ENCODE results near the gene LDHAL6A. TPM values are rescaled to one million over a fixed set of nuclear protein-coding genes. Genes with fewer than 3 reads are reported as not detected.

LDHAL6A gene
- total RNA-seq, 2 donors from 2014 or later: not detected

Other genes starting within 250 kb of the LDHAL6A start
- gene SAA4, start 219.1 kb upstream of the LDHAL6A start, total RNA-seq: not detected
- gene SAA2, start 207.2 kb upstream of the LDHAL6A start, total RNA-seq: 1 to 10 TPM in 1 of 2 donors, under 1 TPM in 1; 0.58 to 1.1 TPM
- gene SAA1, start 189.6 kb upstream of the LDHAL6A start, total RNA-seq: 10 to 100 TPM in 1 of 2 donors, 1 to 10 TPM in 1; 3.1 to 11.3 TPM
- gene HPS5, start 133.7 kb upstream of the LDHAL6A start, total RNA-seq: 10 to 100 TPM in 1 of 2 donors, 1 to 10 TPM in 1; 8.4 to 12.9 TPM
- gene GTF2H1, start 133.3 kb upstream of the LDHAL6A start, total RNA-seq: 10 to 100 TPM; 29.3 to 30.0 TPM
- 100 to 1,000 TPM; 513 to 576 TPM for gene LDHA, start 61.3 kb upstream of the LDHAL6A start, total RNA-seq
- 1 to 10 TPM in 1 of 2 donors, not detected in 1; 1.9 TPM for gene LDHC, start 43.5 kb upstream of the LDHAL6A start, total RNA-seq
- gene TSG101, start 71.1 kb downstream of the LDHAL6A start, total RNA-seq: 10 to 100 TPM; 58.4 to 75.2 TPM
- gene UEVLD, start 132.9 kb downstream of the LDHAL6A start, total RNA-seq: 10 to 100 TPM; 32.7 to 36.3 TPM
- gene MISFA, start 143.9 kb downstream of the LDHAL6A start, total RNA-seq: 1 to 10 TPM; 1.8 to 2.0 TPM
- 10 to 100 TPM; 19.9 to 20.2 TPM for gene SPTY2D1, start 178.5 kb downstream of the LDHAL6A start, total RNA-seq
- gene TMEM86A, start 242.9 kb downstream of the LDHAL6A start, total RNA-seq: 1 to 10 TPM; 2.0 to 3.3 TPM